Muscle layer of colon (tissue), 2 donors: ENCODE data around the gene FOXD4L1.
"Not testable (repeated sequence)": the region's sequence is repeated elsewhere in the genome, so short reads cannot be mapped to it uniquely, and the experiment has no call there.

Experiments used
- H3K27ac ChIP-seq: one replicate; pipeline ENCODE4 v1.7.0; 2013; ENCODE audit warnings: low read depth, mild to moderate bottlenecking, low read length, moderate library complexity
- H3K27me3 ChIP-seq, 2 donors: one replicate each; pipeline ENCODE4 v1.7.0; 2013; ENCODE audit warnings: low read length in 2 of 2, mild to moderate bottlenecking in 2 of 2; ENCODE audit not compliant: insufficient read depth in 2 of 2, control insufficient read depth in 1 of 2
- H3K36me3 ChIP-seq: one replicate; pipeline ENCODE4 v1.7.0; 2013; ENCODE audit warnings: mild to moderate bottlenecking, low read length; ENCODE audit not compliant: insufficient read depth
- H3K4me1 ChIP-seq: one replicate; pipeline ENCODE4 v1.7.0; 2013; ENCODE audit warnings: mild to moderate bottlenecking, low read length; ENCODE audit not compliant: insufficient read depth
- H3K4me3 ChIP-seq, 2 donors: one replicate each; pipeline ENCODE4 v1.7.0; 2013; ENCODE audit warnings: low read length in 2 of 2, low read depth in 1 of 2, mild to moderate bottlenecking in 1 of 2, moderate library complexity in 1 of 2
- H3K9ac ChIP-seq: one replicate; pipeline ENCODE4 v1.7.0; 2013; ENCODE audit warnings: low read length
- H3K9me3 ChIP-seq: one replicate; pipeline ENCODE4 v1.7.0; 2013; ENCODE audit warnings: mild to moderate bottlenecking, low read length
- donor health status: abdominal sarcoma.
- donor health status: Adenocarcinoma of cecum.

Gene FOXD4L1

GRCh38 chr2:113507394-113508140 is 9.1 kb downstream of the FOXD4L1 start:
- H3K27ac ChIP-seq, H3K4me1 ChIP-seq, H3K4me3 ChIP-seq, H3K9me3 ChIP-seq, H3K36me3 ChIP-seq, H3K9ac ChIP-seq: not testable (repeated sequence)
- peaks cover 0 to 15% of the 10 kb centered on the region in 2 donors for H3K27me3 ChIP-seq

DNA sequence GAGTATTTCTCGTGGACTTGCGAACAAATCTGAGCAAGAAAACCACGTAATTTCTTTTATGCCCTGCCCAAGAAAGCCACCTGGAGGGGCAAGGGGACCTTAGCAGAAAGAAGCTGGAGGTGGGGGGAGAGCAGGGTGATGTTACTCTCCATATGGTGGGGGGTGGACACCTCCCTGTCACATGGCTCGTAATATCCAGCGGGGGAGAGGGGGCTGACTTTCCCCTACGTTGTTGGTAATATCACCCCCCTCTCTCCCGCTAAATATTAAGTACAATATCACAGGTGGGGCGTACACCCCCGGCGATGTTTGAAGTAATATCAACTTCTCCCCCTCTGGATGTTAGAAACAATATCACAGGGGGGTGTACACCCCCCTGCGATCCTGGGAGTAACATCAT is 9.7 kb downstream of the FOXD4L1 start:
- not testable (repeated sequence) for H3K36me3 ChIP-seq, H3K9ac ChIP-seq, H3K4me1 ChIP-seq, H3K27ac ChIP-seq, H3K4me3 ChIP-seq, H3K9me3 ChIP-seq
- H3K27me3 ChIP-seq = peaks cover 0 to 11% of the 10 kb centered on the region in 2 donors

- H3K4me1 ChIP-seq, H3K4me3 ChIP-seq, H3K9ac ChIP-seq, H3K36me3 ChIP-seq, H3K9me3 ChIP-seq, H3K27me3 ChIP-seq, H3K27ac ChIP-seq: not testable (repeated sequence)
Measured at GRCh38 chr2:113510913-113511312, 12.4 kb downstream of the FOXD4L1 start.

DNA sequence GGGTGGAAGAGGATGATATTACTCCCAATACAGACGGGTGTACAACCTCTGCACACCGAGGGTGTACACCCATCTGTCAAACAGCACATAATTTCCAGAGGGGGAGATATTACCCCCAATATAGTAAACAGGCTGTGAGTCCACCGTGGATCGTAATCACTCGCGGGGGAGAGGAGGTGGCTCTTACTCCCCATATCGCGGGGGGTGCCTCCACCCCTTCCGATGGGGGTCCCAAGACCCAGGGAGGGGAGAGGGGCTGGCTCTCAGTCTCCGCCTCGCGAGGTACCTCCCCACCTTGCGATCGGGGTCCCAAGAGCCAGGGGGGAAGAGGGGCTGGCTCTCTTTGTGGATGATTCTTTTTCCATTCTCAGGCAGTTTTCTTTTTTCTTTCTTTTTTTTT is 13.4 kb downstream of the FOXD4L1 start:
- not testable (repeated sequence) for H3K4me1 ChIP-seq, H3K27me3 ChIP-seq, H3K4me3 ChIP-seq, H3K36me3 ChIP-seq, H3K9ac ChIP-seq, H3K9me3 ChIP-seq, H3K27ac ChIP-seq

GRCh38 chr2:113515457-113515856 is 17.0 kb downstream of the FOXD4L1 start:
- H3K4me1 ChIP-seq, H3K27me3 ChIP-seq, H3K4me3 ChIP-seq, H3K9me3 ChIP-seq, H3K27ac ChIP-seq, H3K9ac ChIP-seq, H3K36me3 ChIP-seq: not testable (repeated sequence)

GRCh38 chr2:113515995-113516394 is 17.5 kb downstream of the FOXD4L1 start:
- H3K27ac ChIP-seq, H3K27me3 ChIP-seq, H3K9me3 ChIP-seq, H3K9ac ChIP-seq, H3K4me1 ChIP-seq, H3K4me3 ChIP-seq, H3K36me3 ChIP-seq: not testable (repeated sequence)

DNA sequence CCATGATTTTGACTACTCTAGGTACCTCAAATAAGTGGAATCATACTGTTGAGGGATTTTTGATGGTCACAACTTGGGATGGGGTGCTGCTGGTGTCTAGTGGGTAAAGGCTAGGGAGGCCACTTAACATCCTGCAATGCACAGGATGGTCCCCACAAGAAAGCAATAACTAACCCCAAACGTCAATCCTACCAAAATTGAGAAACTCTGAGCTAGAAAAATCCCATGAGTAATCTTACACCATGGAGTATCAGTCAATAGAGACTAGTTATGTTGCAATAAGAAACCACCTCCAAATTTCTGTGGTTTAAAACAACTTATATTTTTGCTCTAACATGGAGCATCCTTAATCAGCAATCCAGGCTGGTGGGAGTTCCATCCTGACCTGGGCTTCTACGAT is 18.6 kb downstream of the FOXD4L1 start:
- not testable (repeated sequence) for H3K27ac ChIP-seq, H3K36me3 ChIP-seq, H3K9ac ChIP-seq, H3K27me3 ChIP-seq, H3K4me3 ChIP-seq, H3K4me1 ChIP-seq, H3K9me3 ChIP-seq

DNA sequence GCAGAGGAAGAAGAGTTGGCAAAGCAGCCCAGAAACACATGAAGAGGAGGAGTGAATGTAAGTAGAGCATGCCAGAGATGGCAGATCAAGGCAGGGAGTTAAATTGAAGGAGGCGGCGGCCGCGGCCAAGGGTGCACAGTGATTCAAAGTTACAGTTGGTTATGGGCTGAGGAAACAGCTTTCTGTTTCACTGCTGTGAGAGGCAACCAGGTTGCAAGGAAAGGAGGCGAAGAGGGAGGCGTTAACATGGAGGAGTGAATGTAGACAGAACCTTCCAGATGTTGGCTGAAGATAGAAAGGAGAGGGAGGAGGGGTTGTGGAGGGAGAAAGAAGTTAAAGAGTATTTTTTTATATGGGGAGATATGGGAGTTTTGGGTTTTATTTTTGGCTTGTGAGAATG is 22.4 kb downstream of the FOXD4L1 start:
- not testable (repeated sequence) for H3K27me3 ChIP-seq, H3K27ac ChIP-seq, H3K4me3 ChIP-seq, H3K4me1 ChIP-seq, H3K36me3 ChIP-seq, H3K9me3 ChIP-seq, H3K9ac ChIP-seq

DNA sequence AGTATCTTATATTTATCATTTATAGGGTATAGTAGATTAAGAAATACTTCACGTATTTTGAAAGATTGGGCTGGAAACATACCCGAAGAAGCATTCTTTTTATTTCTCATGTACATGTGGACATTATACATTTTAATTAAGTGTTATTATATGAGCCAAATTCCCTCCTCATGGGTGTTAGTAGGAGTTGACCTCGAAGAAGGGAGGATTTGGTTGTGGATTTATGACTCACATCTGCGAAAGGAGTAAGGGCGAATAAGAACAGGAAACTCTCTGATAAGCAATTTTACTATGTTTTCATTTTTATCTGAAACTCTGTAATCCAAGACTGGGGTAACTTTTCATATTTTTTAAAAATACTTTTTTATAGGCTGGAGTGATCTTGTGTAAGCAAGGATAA is 23.0 kb downstream of the FOXD4L1 start:
- H3K27me3 ChIP-seq, H3K9me3 ChIP-seq, H3K36me3 ChIP-seq, H3K4me1 ChIP-seq, H3K4me3 ChIP-seq, H3K9ac ChIP-seq, H3K27ac ChIP-seq: not testable (repeated sequence)

DNA sequence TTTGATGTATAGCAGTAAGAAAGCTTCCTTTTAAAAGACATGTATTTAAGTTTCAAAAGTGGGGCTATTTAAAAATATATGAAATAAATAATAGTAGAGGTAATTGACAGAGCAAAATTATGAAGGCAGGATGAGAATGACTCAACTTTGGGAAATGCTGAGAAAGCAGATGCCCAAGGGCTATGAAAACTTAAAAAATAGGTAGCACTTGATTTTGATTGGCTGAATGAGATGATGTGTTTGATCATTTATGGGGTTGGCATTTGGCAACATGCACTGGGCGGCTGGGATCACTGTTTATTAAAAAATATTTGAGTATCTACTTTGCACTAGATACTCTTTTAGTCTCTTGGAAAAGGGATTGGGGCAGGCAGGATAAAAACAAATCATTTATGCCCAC is 26.5 kb downstream of the FOXD4L1 start:
- not testable (repeated sequence) for H3K27ac ChIP-seq, H3K36me3 ChIP-seq, H3K27me3 ChIP-seq, H3K9ac ChIP-seq, H3K9me3 ChIP-seq, H3K4me1 ChIP-seq, H3K4me3 ChIP-seq

DNA sequence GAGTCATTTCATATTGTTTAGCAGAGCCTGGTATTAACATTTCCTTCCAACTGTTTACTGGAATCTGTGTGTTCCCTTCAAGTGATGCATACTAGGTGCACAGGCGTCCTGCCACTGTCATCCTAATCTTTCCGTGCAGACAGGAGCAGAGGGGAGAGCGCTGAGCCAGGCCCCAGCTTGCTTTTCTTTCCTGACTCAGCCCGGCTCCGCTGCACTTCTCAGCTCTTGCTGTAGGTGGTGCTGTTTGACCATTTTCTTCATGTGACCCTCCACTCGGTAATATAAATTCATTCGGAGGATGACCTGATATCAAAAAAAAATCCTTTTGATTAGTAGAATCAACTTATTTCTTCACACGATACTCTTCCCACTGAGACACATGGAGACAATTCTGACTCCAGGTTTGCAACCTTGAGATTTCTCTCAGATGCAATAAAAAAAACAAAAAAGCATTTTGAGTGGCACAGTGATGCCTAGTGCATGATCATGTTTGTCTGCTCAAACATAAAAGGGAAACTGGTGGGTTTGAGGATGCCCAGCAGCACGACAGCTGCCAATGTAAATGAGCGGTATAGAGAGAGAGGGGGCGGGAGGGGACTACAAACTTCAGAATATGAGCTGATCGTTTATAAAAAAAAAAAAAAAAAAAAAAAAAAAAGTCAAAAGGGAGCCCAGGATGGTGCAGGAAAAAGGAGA is 29.0 kb downstream of the FOXD4L1 start:
- not testable (repeated sequence) for H3K36me3 ChIP-seq, H3K27ac ChIP-seq, H3K27me3 ChIP-seq, H3K4me3 ChIP-seq, H3K9me3 ChIP-seq, H3K4me1 ChIP-seq, H3K9ac ChIP-seq

DNA sequence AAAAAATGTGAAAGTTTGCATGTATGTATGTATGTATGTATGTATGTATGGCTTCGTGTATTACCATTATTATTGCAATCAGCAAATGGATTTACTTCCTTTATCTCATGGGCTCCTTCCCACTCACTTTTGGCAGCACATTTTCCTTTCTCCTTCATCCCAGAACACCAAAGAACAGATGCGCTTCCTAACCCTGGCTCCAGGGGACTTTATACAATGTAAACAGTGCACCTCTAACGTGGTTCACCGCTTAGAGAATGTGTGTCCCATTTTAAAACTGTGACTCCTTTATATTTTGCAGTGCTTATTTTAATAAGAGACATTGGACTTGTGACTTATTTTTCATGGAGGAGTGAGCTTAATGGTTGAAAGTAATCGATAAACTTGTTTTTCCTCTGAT is 29.7 kb downstream of the FOXD4L1 start:
- not testable (repeated sequence) for H3K4me1 ChIP-seq, H3K27ac ChIP-seq, H3K36me3 ChIP-seq, H3K9ac ChIP-seq, H3K27me3 ChIP-seq, H3K9me3 ChIP-seq, H3K4me3 ChIP-seq
